Liver (tissue), 3 donors: ENCODE results near the gene RETREG3.
A peak's percentile ranks its signal among the peaks of the same experiment; 100 is the strongest.

ENCODE experiments used
- CTCF ChIP-seq: fragments of 150-350 bp; IDR thresholded peaks from 2 replicates; pipeline ENCODE4 v1.5.1; 2017; ENCODE audit warnings: improper control_type of control experiment, low read depth, low read length; ENCODE audit not compliant: missing input control
- JUND ChIP-seq, 2 donors: IDR thresholded peaks; 2 replicates each; pipeline ENCODE4 v1.6.1; 2016; ENCODE audit warnings: antibody characterized with exemption in 2 of 2
- MAX ChIP-seq: IDR thresholded peaks from 2 replicates; pipeline ENCODE4 v1.6.1; 2016; ENCODE audit warnings: antibody characterized with exemption
- REST ChIP-seq: IDR thresholded peaks from 2 replicates; pipeline ENCODE4 v1.6.1; 2016; ENCODE audit warnings: antibody characterized with exemption, mild to moderate bottlenecking
- TAF1 ChIP-seq: conservative IDR thresholded peaks from 2 replicates; pipeline ENCODE4 v1.6.1; 2016; ENCODE audit warnings: antibody characterized with exemption, mild to moderate bottlenecking
- YY1 ChIP-seq: IDR thresholded peaks from 2 replicates; pipeline ENCODE4 v1.6.1; 2016; ENCODE audit warnings: antibody characterized with exemption, mild to moderate bottlenecking
- TF ChIP-seq, protein P1 (sequence below): IDR thresholded peaks from 2 replicates; pipeline ENCODE4 v1.6.1; 2016; ENCODE audit warnings: antibody characterized with exemption
- donor health status: healthy.
- donor health status: healthy.

- TF ChIP-seq REST = no peak
- peak; percentile 48 for TF ChIP-seq CTCF
- no peak for TF ChIP-seq MAX
- TF ChIP-seq TAF1 = no peak
- TF ChIP-seq YY1 = no peak
- no peak for TF ChIP-seq JUND (IDR thresholded peaks at IDR 0.05)
- TF ChIP-seq, protein P1, sequence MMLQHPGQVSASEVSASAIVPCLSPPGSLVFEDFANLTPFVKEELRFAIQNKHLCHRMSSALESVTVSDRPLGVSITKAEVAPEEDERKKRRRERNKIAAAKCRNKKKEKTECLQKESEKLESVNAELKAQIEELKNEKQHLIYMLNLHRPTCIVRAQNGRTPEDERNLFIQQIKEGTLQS = no peak
Measured at GRCh38 chr17:42531455-42532354, 77.5 kb downstream of the RETREG3 start.
